DND-41 (cell line): ENCODE measurements around the gene TRERF1.

Experiments used
- ATAC-seq: fragments of 200-7000 bp; cut with Tn5 transposase; 3 replicates; pipeline ENCODE4 v1.9.1; 2021; ENCODE audit warnings: low read depth; ENCODE audit not compliant: insufficient read depth
- DNase-seq: peaks from one replicate; pipeline ENCODE4 v3.0.0-alpha.2; 2020
- H2AFZ ChIP-seq: 2 replicates; pipeline ENCODE4 v1.6.0; 2012; ENCODE audit warnings: low read depth, low read length
- H3K27ac ChIP-seq: 2 replicates; pipeline ENCODE4 v1.5.1; 2012; ENCODE audit warnings: low read length, inconsistent platforms
- H3K27me3 ChIP-seq: fragments of 200-600 bp; sonication (generic); 2 replicates; pipeline ENCODE4 v1.6.0; 2012; ENCODE audit warnings: low read length, mild to moderate bottlenecking, inconsistent platforms; ENCODE audit not compliant: insufficient read depth, poor library complexity
- H3K36me3 ChIP-seq: 2 replicates; pipeline ENCODE4 v1.5.1; 2012; ENCODE audit warnings: low read length, inconsistent platforms; ENCODE audit not compliant: insufficient read depth
- H3K4me1 ChIP-seq: 2 replicates; pipeline ENCODE4 v1.5.1; 2012; ENCODE audit warnings: mild to moderate bottlenecking, low read length; ENCODE audit not compliant: insufficient read depth
- H3K4me2 ChIP-seq: 2 replicates; pipeline ENCODE4 v1.6.0; 2012; ENCODE audit warnings: mild to moderate bottlenecking, moderate library complexity, low read length, inconsistent platforms; ENCODE audit not compliant: insufficient read depth
- H3K4me3 ChIP-seq, 2 experiments: fragments of 200-600 bp in 1 of 2; shearing (Covaris generic) in 1 of 2; 2 replicates each; pipeline ENCODE4 v1.5.1; 2012 to 2016; ENCODE audit warnings: inconsistent platforms in 2 of 2, low read length in 2 of 2, mild to moderate bottlenecking in 2 of 2, low read depth in 1 of 2, moderate library complexity in 1 of 2
- H3K79me2 ChIP-seq: 2 replicates; pipeline ENCODE4 v1.6.0; 2012; ENCODE audit warnings: low read length, inconsistent platforms; ENCODE audit not compliant: insufficient read depth
- H3K9ac ChIP-seq: 2 replicates; pipeline ENCODE4 v1.6.0; 2012; ENCODE audit warnings: low read depth, mild to moderate bottlenecking, inconsistent platforms, low read length, moderate library complexity
- H3K9me3 ChIP-seq: 2 replicates; pipeline ENCODE4 v1.5.1; 2012; ENCODE audit warnings: low read length, moderate library complexity, mild to moderate bottlenecking, inconsistent platforms; ENCODE audit not compliant: insufficient read depth, severe bottlenecking
- H4K20me1 ChIP-seq: 2 replicates; pipeline ENCODE4 v1.6.0; 2012; ENCODE audit warnings: low read length; ENCODE audit not compliant: insufficient read depth
- CTCF ChIP-seq: IDR thresholded peaks from 2 replicates; pipeline ENCODE4 v1.5.1; 2012; ENCODE audit warnings: borderline replicate concordance, low read length, moderate library complexity, mild to moderate bottlenecking; ENCODE audit not compliant: poor library complexity, severe bottlenecking; ENCODE audit errors: extremely low read depth
- EZH2 ChIP-seq: IDR thresholded peaks from 3 replicates; pipeline ENCODE4 v1.6.1; 2012; ENCODE audit warnings: borderline replicate concordance, low read depth, mild to moderate bottlenecking, moderate library complexity, low read length, inconsistent platforms; ENCODE audit not compliant: severe bottlenecking

Gene TRERF1

DNA sequence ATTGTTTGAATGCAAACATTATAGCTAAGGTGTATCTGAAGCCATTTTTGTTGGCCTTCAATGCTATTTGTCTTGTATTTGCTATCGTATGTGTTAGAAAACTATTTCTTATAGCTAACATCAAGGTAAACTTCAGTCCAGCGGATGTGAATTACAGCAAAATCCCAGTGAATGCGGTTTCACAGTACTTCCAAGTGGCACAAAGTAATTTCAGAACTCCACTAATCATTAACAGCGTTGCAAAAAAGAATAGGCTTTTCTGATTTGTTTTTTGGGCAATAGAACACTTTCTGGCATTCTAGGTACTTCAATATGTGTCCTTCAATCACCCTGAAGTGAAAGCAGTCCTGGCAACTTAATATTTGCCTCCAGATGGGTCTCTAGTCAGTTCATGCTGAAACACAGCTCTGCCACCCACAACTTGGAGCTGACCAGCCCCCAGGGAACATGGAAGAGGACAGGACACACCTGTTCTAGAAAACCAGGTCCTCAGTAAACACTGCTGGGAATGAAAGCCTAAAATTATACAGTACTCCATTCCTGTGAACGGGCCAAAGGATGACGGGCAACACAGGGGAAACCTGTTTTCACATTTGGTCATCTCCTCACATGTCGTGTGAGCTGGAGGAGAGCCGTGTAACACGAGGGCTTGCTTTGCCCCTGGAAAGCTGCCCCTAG lies 224.4 kb downstream of the TRERF1 start:
- no peak for ATAC-seq
- TF ChIP-seq CTCF: no peak
- TF ChIP-seq EZH2: no peak
- H3K9ac ChIP-seq: no peak overlapping the region
- H3K27me3 ChIP-seq: no peaks in the 10 kb centered on the region
- no peak overlapping the region for H3K4me2 ChIP-seq
- H3K79me2 ChIP-seq: no peaks in the 10 kb centered on the region
- H3K27ac ChIP-seq: no peak overlapping the region
- no peaks in the 10 kb centered on the region for H3K4me1 ChIP-seq
- H3K9me3 ChIP-seq: no peaks in the 10 kb centered on the region
- no peak for DNase-seq
- no peaks in the 10 kb centered on the region for H4K20me1 ChIP-seq
- H2AFZ ChIP-seq: no peak overlapping the region
- no peak overlapping the region for H3K4me3 ChIP-seq
- H3K36me3 ChIP-seq: peaks cover 4% of the 10 kb centered on the region

- Histone ChIP-seq H3K27me3 (no peaks in the 10 kb centered on the region), H3K4me2 (no peak overlapping the region), H2AFZ (no peak overlapping the region), H3K4me3 (no peak overlapping the region), H3K27ac (no peak overlapping the region), H3K9ac (no peak overlapping the region), H3K79me2 (no peaks in the 10 kb centered on the region), H3K9me3 (no peaks in the 10 kb centered on the region), H3K36me3 (no peaks in the 10 kb centered on the region; the same call in 1 of the 2 replicates), H4K20me1 (no peaks in the 10 kb centered on the region), H3K4me1 (no peaks in the 10 kb centered on the region)
- ATAC-seq (no peak), DNase-seq (no peak)
- TF ChIP-seq EZH2 (no peak), CTCF (no peak)
Observed at GRCh38 chr6:42226645-42227143, 225.0 kb downstream of the TRERF1 start.

GRCh38 chr6:42226161-42226611 lies 225.5 kb downstream of the TRERF1 start:
- Histone ChIP-seq H2AFZ (no peak overlapping the region), H3K27ac (no peak overlapping the region), H3K36me3 (no peaks in the 10 kb centered on the region; the same call in 1 of the 2 replicates), H4K20me1 (no peaks in the 10 kb centered on the region), H3K9ac (no peak overlapping the region), H3K4me3 (no peak overlapping the region), H3K79me2 (no peaks in the 10 kb centered on the region), H3K27me3 (no peaks in the 10 kb centered on the region), H3K4me2 (no peak overlapping the region), H3K4me1 (no peaks in the 10 kb centered on the region), H3K9me3 (no peaks in the 10 kb centered on the region)
- ATAC-seq (no peak), DNase-seq (no peak)
- TF ChIP-seq EZH2: no peak
- TF ChIP-seq CTCF: no peak
